ENCODE results near the gene ABTB1.
A peak's percentile ranks its signal among the peaks of the same experiment; 100 is the strongest.
"Not testable (repeated sequence)": the region's sequence is repeated elsewhere in the genome, so short reads cannot be mapped to it uniquely, and the experiment has no call there.

The ABTB1 gene

GRCh38 chr3:127702151-127702578 lies 29.4 kb downstream of the ABTB1 start:
- no peak for DNase-seq
- Mint-ChIP-seq H3K27ac (no peak overlapping the region), H3K36me3 (ENCODE audit: low read depth) (peaks cover 12% of the 10 kb centered on the region), H3K4me1 (peaks cover 30% of the 10 kb centered on the region), H3K4me3 (no peak overlapping the region), H3K27me3 (ENCODE audit: low read depth, poor library complexity) (peaks cover 2% of the 10 kb centered on the region), H3K9me3 (peaks cover 19% of the 10 kb centered on the region)
- no peak for TF ChIP-seq CTCF (IDR thresholded peaks at IDR 0.05)

- Mint-ChIP-seq H3K9me3 (peaks cover 19% of the 10 kb centered on the region), H3K4me1 (peaks cover 32% of the 10 kb centered on the region)
These were observed 32.1 kb downstream of the ABTB1 start for GRCh38 chr3:127704840-127705239.

GRCh38 chr3:127706312-127706711 lies 33.6 kb downstream of the ABTB1 start:
- TF ChIP-seq CTCF (IDR thresholded peaks at IDR 0.05), result no peak
- Mint-ChIP-seq H3K4me3 (no peak overlapping the region), H3K9me3 (peaks cover 19% of the 10 kb centered on the region), H3K27me3 (ENCODE audit: low read depth, poor library complexity) (peaks cover 10% of the 10 kb centered on the region), H3K4me1 (peaks cover 45% of the 10 kb centered on the region), H3K27ac (no peak overlapping the region), H3K36me3 (ENCODE audit: low read depth) (peaks cover 12% of the 10 kb centered on the region)
- no peak for DNase-seq

More at GRCh38 chr3:127704840-127705239, 32.1 kb downstream of the ABTB1 start:
- H3K27me3 Mint-ChIP-seq (ENCODE audit: low read depth, poor library complexity); H3K27ac Mint-ChIP-seq; DNase-seq; H3K4me3 Mint-ChIP-seq: not testable (repeated sequence)
- H3K36me3 Mint-ChIP-seq (ENCODE audit: low read depth), result peaks cover 12% of the 10 kb centered on the region

- Mint-ChIP-seq H3K27me3 (ENCODE audit: low read depth, poor library complexity) (peaks cover 10% of the 10 kb centered on the region), H3K4me3 (no peak overlapping the region), H3K4me1 (peaks cover 48% of the 10 kb centered on the region), H3K27ac (no peak overlapping the region), H3K9me3 (peaks cover 19% of the 10 kb centered on the region), H3K36me3 (ENCODE audit: low read depth) (peaks cover 12% of the 10 kb centered on the region)
- no peak for DNase-seq
- no peak for TF ChIP-seq CTCF (IDR thresholded peaks at IDR 0.05)
These were observed 34.1 kb downstream of the ABTB1 start for GRCh38 chr3:127706785-127707351.

GRCh38 chr3:127707851-127708411 lies 35.2 kb downstream of the ABTB1 start:
- TF ChIP-seq CTCF (IDR thresholded peaks at IDR 0.05), result no peak
- no peak for DNase-seq
- H3K27me3 Mint-ChIP-seq (ENCODE audit: low read depth, poor library complexity), result peaks cover 14% of the 10 kb centered on the region
- peaks cover 18% of the 10 kb centered on the region for H3K9me3 Mint-ChIP-seq
- H3K4me3 Mint-ChIP-seq, result no peak overlapping the region
- peaks cover 12% of the 10 kb centered on the region for H3K36me3 Mint-ChIP-seq (ENCODE audit: low read depth)
- H3K4me1 Mint-ChIP-seq, result peaks cover 57% of the 10 kb centered on the region
- peak overlapping the region; percentile 79 for H3K27ac Mint-ChIP-seq

- peaks cover 63% of the 10 kb centered on the region for H3K4me1 Mint-ChIP-seq
- H3K27me3 Mint-ChIP-seq (ENCODE audit: low read depth, poor library complexity), result peaks cover 18% of the 10 kb centered on the region
- H3K36me3 Mint-ChIP-seq (ENCODE audit: low read depth), result peaks cover 7% of the 10 kb centered on the region
- no peak overlapping the region for H3K4me3 Mint-ChIP-seq
- peaks cover 9% of the 10 kb centered on the region for H3K9me3 Mint-ChIP-seq
- TF ChIP-seq CTCF (IDR thresholded peaks at IDR 0.05), result no peak
- no peak for DNase-seq
- no peak overlapping the region for H3K27ac Mint-ChIP-seq
These were observed 36.1 kb downstream of the ABTB1 start for GRCh38 chr3:127708837-127709236.
